Upper lobe of left lung (tissue), 6 donors: ENCODE measurements around the gene PPCS. TPM values are rescaled to one million over a fixed set of nuclear protein-coding genes. Genes with fewer than 3 reads are reported as not detected.

Source experiments
- ATAC-seq, 2 donors: fragments of 200-7000 bp; cut with Tn5 transposase; one replicate each; pipeline ENCODE4 v1.9.1; 2022; ENCODE audit warnings: mild to moderate bottlenecking in 2 of 2, moderate library complexity in 2 of 2; ENCODE audit not compliant: low FRiP score in 2 of 2
- DNase-seq, 2 donors: peaks; one replicate each; pipeline ENCODE4 v3.0.0-alpha.2; 2019 to 2020
- H3K27ac ChIP-seq, 4 donors: fragments of 200-600 bp; sonication (generic); one replicate each; pipeline ENCODE4 v1.5.1; 2016 to 2019
- H3K27me3 ChIP-seq, 4 donors: fragments of 200-600 bp; sonication (generic); one replicate each; pipeline ENCODE4 v1.5.1; 2017 to 2019
- H3K36me3 ChIP-seq, 4 donors: fragments of 200-600 bp; sonication (generic); one replicate each; pipeline ENCODE4 v1.5.1; 2016 to 2019
- H3K4me1 ChIP-seq, 4 donors: fragments of 200-600 bp; sonication (generic); one replicate each; pipeline ENCODE4 v1.5.1; 2018 to 2019
- H3K4me3 ChIP-seq, 4 donors: fragments of 200-600 bp; sonication (generic); one replicate each; pipeline ENCODE4 v1.5.1; 2017 to 2019; ENCODE audit warnings: mild to moderate bottlenecking in 2 of 4, moderate library complexity in 1 of 4
- H3K9me3 ChIP-seq, 4 donors: fragments of 200-600 bp; sonication (generic); one replicate each; pipeline ENCODE4 v1.5.1; 2018 to 2019
- CTCF ChIP-seq, 6 experiments: fragments of 450-650 bp in 4 of 6; fragments of 200-600 bp in 2 of 6; sonication (generic) in 2 of 6; IDR thresholded peaks; one replicate each; pipeline ENCODE4 v1.5.1; 2016 to 2019; ENCODE audit warnings: antibody characterized with exemption in 6 of 6
- EP300 ChIP-seq, 4 donors: sonication (generic); formaldehyde crosslinking; IDR thresholded peaks; one replicate each; pipeline ENCODE4 v1.5.1; 2017; ENCODE audit warnings: antibody characterized with exemption in 4 of 4, control low read depth in 2 of 4
- POLR2A ChIP-seq, 4 donors: fragments of 450-650 bp; IDR thresholded peaks; one replicate each; pipeline ENCODE4 v1.5.1; 2016 to 2017; ENCODE audit warnings: antibody characterized with exemption in 4 of 4, mild to moderate bottlenecking in 2 of 4
- POLR2AphosphoS5 ChIP-seq, 2 donors: sonication (generic); formaldehyde crosslinking; IDR thresholded peaks; one replicate each; pipeline ENCODE4 v1.5.1; 2017; ENCODE audit warnings: antibody characterized with exemption in 2 of 2
- WGBS, 2 donors: methylation state at CpG; one replicate each; pipeline ENCODE4 v1.1.5; 2017 to 2018; 5-methylcytosine and 5-hydroxymethylcytosine counted together
- total RNA-seq, 6 donors: library from RNA; depleted of rRNA in 4 of 6; stranded (reverse); fragments of >200 nt in 4 of 6; gene quantifications; one replicate each; pipeline versions ENCODE4 v1.1.0 to v1.2.1, GENCODE V29; 2016 to 2021
- donor health status: DM: no; HTN: no; CAD: no; lungs with moderate emphysema.
- donor health status: DM: no; HTN: yes; CAD: no; lungs with severe emphysema.

The PPCS gene
- total RNA-seq, 6 donors from 2014 or later, result 56.4 to 95.3 (median 74.6) TPM

- TF ChIP-seq POLR2A (IDR thresholded peaks at IDR 0.05), result no peak
- TF ChIP-seq POLR2AphosphoS5 (IDR thresholded peaks at IDR 0.05), result no peak
- no peak for TF ChIP-seq EP300 (IDR thresholded peaks at IDR 0.05)
- TF ChIP-seq CTCF (IDR thresholded peaks at IDR 0.05), result no peak
- no peaks in the 10 kb centered on the region for H3K36me3 ChIP-seq
- WGBS, 2 donors, result 34 to 66% methylated on average over 2 of the region's 2 CpGs
- ATAC-seq (no peak), DNase-seq (no peak)
- no peaks in the 10 kb centered on the region for H3K9me3 ChIP-seq
- H3K4me3 ChIP-seq, result no peak overlapping the region
- H3K27me3 ChIP-seq, result no peaks in the 10 kb centered on the region
- no peaks in the 10 kb centered on the region for H3K4me1 ChIP-seq
- no peak overlapping the region for H3K27ac ChIP-seq
Measured at GRCh38 chr1:42442662-42443061, 13.7 kb upstream of the PPCS start.

DNA sequence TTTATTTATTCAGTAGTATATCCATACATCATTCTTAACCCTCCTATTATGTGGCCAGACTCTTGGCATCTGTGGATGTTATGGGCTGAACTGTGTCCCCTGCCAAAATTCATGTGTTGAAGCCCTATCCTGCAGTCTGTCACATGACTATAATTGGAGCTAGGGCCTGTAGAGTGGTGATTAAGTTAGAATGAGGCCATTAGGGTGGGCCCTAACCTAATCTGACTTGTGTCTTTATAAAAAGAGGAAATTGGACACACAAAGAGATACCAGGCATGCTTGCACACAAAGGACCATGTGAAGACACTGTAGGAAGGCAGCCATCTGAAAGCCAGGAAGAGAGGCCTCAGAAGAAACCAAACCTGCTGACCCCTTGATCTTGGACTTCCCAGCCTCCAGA is 7.1 kb upstream of the PPCS start:
- Histone ChIP-seq H3K27ac (no peak overlapping the region), H3K36me3 (no peaks in the 10 kb centered on the region), H3K4me1 (no peaks in the 10 kb centered on the region), H3K9me3 (no peaks in the 10 kb centered on the region), H3K27me3 (no peaks in the 10 kb centered on the region), H3K4me3 (no peak overlapping the region)
- ATAC-seq (no peak), DNase-seq (no peak)
- no peak for TF ChIP-seq POLR2A (IDR thresholded peaks at IDR 0.05)
- TF ChIP-seq POLR2AphosphoS5 (IDR thresholded peaks at IDR 0.05), result no peak
- TF ChIP-seq CTCF (IDR thresholded peaks at IDR 0.05), result no peak
- no peak for TF ChIP-seq EP300 (IDR thresholded peaks at IDR 0.05)

- Histone ChIP-seq H3K4me1 (peaks cover 0 to under 1% (median 0%) of the 10 kb centered on the region in 4 donors), H3K27me3 (no peaks in the 10 kb centered on the region), H3K36me3 (no peaks in the 10 kb centered on the region), H3K4me3 (no peak overlapping the region), H3K9me3 (no peaks in the 10 kb centered on the region), H3K27ac (no peak overlapping the region)
- DNase-seq (no peak), ATAC-seq (no peak)
- TF ChIP-seq CTCF (IDR thresholded peaks at IDR 0.05), result no peak
- no peak for TF ChIP-seq POLR2A (IDR thresholded peaks at IDR 0.05)
- TF ChIP-seq EP300 (IDR thresholded peaks at IDR 0.05), result no peak
- no peak for TF ChIP-seq POLR2AphosphoS5 (IDR thresholded peaks at IDR 0.05)
- 67 to 79% methylated on average over 1 of the region's 1 CpG for WGBS, 2 donors
Measured at GRCh38 chr1:42450061-42450460, 6.3 kb upstream of the PPCS start.

GRCh38 chr1:42453386-42453785 is 3.0 kb upstream of the PPCS start:
- 86 to 89% methylated on average over 4 of the region's 4 CpGs for WGBS, 2 donors
- Histone ChIP-seq H3K27me3 (no peaks in the 10 kb centered on the region), H3K4me3 (no peak overlapping the region), H3K27ac (no peak overlapping the region), H3K4me1 (peaks cover 14 to 25% (median 15%) of the 10 kb centered on the region in 4 donors), H3K9me3 (no peaks in the 10 kb centered on the region), H3K36me3 (peaks cover 0 to 5% (median 0%) of the 10 kb centered on the region in 4 donors)
- ATAC-seq, result no peak
- no peak for DNase-seq
- TF ChIP-seq EP300 (IDR thresholded peaks at IDR 0.05), result no peak
- TF ChIP-seq POLR2A (IDR thresholded peaks at IDR 0.05), result no peak
- TF ChIP-seq POLR2AphosphoS5 (IDR thresholded peaks at IDR 0.05), result no peak
- no peak for TF ChIP-seq CTCF (IDR thresholded peaks at IDR 0.05)

DNA sequence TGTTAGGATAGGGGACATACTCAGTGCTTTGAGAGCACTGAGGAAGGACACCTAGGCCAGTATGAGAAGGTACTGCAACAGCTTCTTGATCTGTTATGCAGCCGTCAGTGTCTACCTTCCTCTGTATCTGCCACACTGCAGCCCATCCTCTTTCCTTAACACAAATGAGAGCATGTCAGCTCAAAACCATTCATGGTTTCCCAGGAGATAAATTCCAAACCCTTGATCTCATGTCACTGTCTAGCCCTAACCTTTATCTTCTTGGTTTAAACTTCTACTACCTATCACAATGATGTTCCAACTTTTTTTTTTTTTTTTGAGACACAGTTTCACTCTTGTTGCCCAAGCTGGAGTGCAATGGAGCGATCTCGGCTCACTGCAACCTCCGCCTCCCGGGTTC is 1.9 kb upstream of the PPCS start:
- DNase-seq, result no peak
- Histone ChIP-seq H3K9me3 (no peaks in the 10 kb centered on the region), H3K27me3 (no peaks in the 10 kb centered on the region), H3K4me1 (peaks cover 14 to 30% (median 16%) of the 10 kb centered on the region in 4 donors), H3K27ac (no peak overlapping the region), H3K36me3 (peaks cover 0 to 12% (median 0%) of the 10 kb centered on the region in 4 donors), H3K4me3 (no peak overlapping the region)
- WGBS, 2 donors, result 97 to 99% methylated on average over 5 of the region's 5 CpGs
- TF ChIP-seq POLR2A (IDR thresholded peaks at IDR 0.05) (no peak), CTCF (IDR thresholded peaks at IDR 0.05) (no peak), EP300 (IDR thresholded peaks at IDR 0.05) (no peak), POLR2AphosphoS5 (IDR thresholded peaks at IDR 0.05) (no peak)
- ATAC-seq, result no peak
